H1 (cell line): ENCODE measurements around the gene DCAF8. TPM values are rescaled to one million over a fixed set of nuclear protein-coding genes. Genes with fewer than 3 reads are reported as not detected.

Source experiments
- CTCF ChIA-PET: fragments of 300-600 bp; sonication (Branson Sonifier 250); formaldehyde crosslinking; loops from one replicate; lab custom pipeline; 2021; ENCODE audit not compliant: partially characterized antibody; lab: Charles Lee
- POLR2A ChIA-PET: fragments of 300-600 bp; sonication (Branson Sonifier 250); formaldehyde crosslinking; loops from one replicate; lab custom pipeline; 2021; ENCODE audit warnings: inconsistent platforms; ENCODE audit not compliant: partially characterized antibody; lab: Charles Lee
- DNase-seq, 2 experiments: peaks; one replicate each; pipeline versions ENCODE4 v3.0.0 to v3.0.0-alpha.2; 2010 to 2022; ENCODE audit warnings: low spot score in 2 of 2, low read depth in 1 of 2, mixed read lengths in 1 of 2
- FAIRE-seq: peaks from 2 replicates; lab custom pipeline; 2011; peaks lifted over from hg19 to GRCh38; lab: Jason Lieb, UNC
- H2AFZ ChIP-seq: 2 replicates; pipeline ENCODE4 v1.8.1; 2012; ENCODE audit warnings: low read length, inconsistent platforms
- H2AK5ac ChIP-seq: 2 replicates; pipeline ENCODE4 v1.6.1; 2013; ENCODE audit warnings: low read depth, low read length
- H2BK120ac ChIP-seq: replicated peaks from 2 replicates; pipeline ENCODE3; 2013; ENCODE audit warnings: low read depth, low read length, inconsistent platforms
- H2BK12ac ChIP-seq: 2 replicates; pipeline ENCODE4 v1.6.1; 2013; ENCODE audit warnings: low read depth, low read length
- H2BK15ac ChIP-seq: 2 replicates; pipeline ENCODE4 v1.6.1; 2013; ENCODE audit warnings: low read length
- H2BK20ac ChIP-seq: 2 replicates; pipeline ENCODE4 v1.6.1; 2013; ENCODE audit warnings: low read length
- H2BK5ac ChIP-seq: 2 replicates; pipeline ENCODE4 v1.6.1; 2013; ENCODE audit warnings: low read depth, low read length
- H3K14ac ChIP-seq: 2 replicates; pipeline ENCODE4 v1.6.1; 2013; ENCODE audit warnings: inconsistent platforms; ENCODE audit not compliant: insufficient read length
- H3K18ac ChIP-seq: 2 replicates; pipeline ENCODE4 v1.6.1; 2013; ENCODE audit warnings: low read length; ENCODE audit errors: extremely low read depth
- H3K23ac ChIP-seq: 2 replicates; pipeline ENCODE4 v1.6.1; 2013; ENCODE audit warnings: inconsistent platforms; ENCODE audit not compliant: insufficient read length
- H3K23me2 ChIP-seq: 2 replicates; pipeline ENCODE4 v1.6.1; 2013; ENCODE audit warnings: low read depth, low read length
- H3K27ac ChIP-seq: 2 replicates; pipeline ENCODE4 v1.6.1; 2011; ENCODE audit warnings: low read depth, low read length, inconsistent platforms
- H3K27me3 ChIP-seq, 4 experiments: replicated peaks in 1 of 4; 1 replicate in 1 of 4; 2 replicates in 3 of 4; pipeline versions ENCODE4 v1.6.1 to v1.8.1; 2011 to 2013; ENCODE audit warnings: low read length in 3 of 4, mild to moderate bottlenecking in 3 of 4, inconsistent platforms in 2 of 4, mixed read lengths in 2 of 4, moderate library complexity in 1 of 4; ENCODE audit not compliant: control insufficient read depth in 3 of 4, insufficient read depth in 3 of 4; ENCODE audit errors: extremely low read depth in 1 of 4
- H3K36me3 ChIP-seq, 4 experiments: 2 replicates each; pipeline versions ENCODE4 v1.6.1 to v1.8.1; 2011 to 2013; ENCODE audit warnings: mild to moderate bottlenecking in 4 of 4, low read length in 3 of 4, moderate library complexity in 2 of 4, control low read depth in 1 of 4, inconsistent platforms in 1 of 4; ENCODE audit not compliant: insufficient read depth in 4 of 4, control insufficient read depth in 2 of 4
- H3K4ac ChIP-seq: replicated peaks from 2 replicates; pipeline ENCODE3; 2013; ENCODE audit warnings: low read length, low read depth, mixed read lengths, inconsistent platforms; ENCODE audit not compliant: insufficient read length
- H3K4me1 ChIP-seq, 4 experiments: replicated peaks in 1 of 4; 1 replicate in 1 of 4; 2 replicates in 3 of 4; pipeline versions ENCODE4 v1.6.1 to v1.8.1; 2011 to 2013; ENCODE audit warnings: low read length in 3 of 4, inconsistent platforms in 2 of 4, mixed read lengths in 1 of 4; ENCODE audit not compliant: insufficient read depth in 4 of 4, control insufficient read depth in 3 of 4
- H3K4me2 ChIP-seq, 2 experiments: 2 replicates each; pipeline versions ENCODE4 v1.6.1 to v1.8.1; 2011 to 2013; ENCODE audit warnings: low read depth in 2 of 2, low read length in 2 of 2, control low read depth in 1 of 2, inconsistent platforms in 1 of 2, mild to moderate bottlenecking in 1 of 2; ENCODE audit not compliant: insufficient read depth in 1 of 2
- H3K4me3 ChIP-seq, 4 experiments: fragments of 200-600, 300-600 bp in 1 of 4; sonication (generic), shearing (Covaris generic), sonication (Bioruptor Twin) in 1 of 4; 2 replicates each; pipeline versions ENCODE4 v1.5.1 to v1.8.1; 2011 to 2016; ENCODE audit warnings: low read length in 4 of 4, low read depth in 3 of 4, control low read depth in 2 of 4, inconsistent platforms in 2 of 4, mild to moderate bottlenecking in 2 of 4, mixed read lengths in 1 of 4, moderate library complexity in 1 of 4; ENCODE audit not compliant: insufficient read depth in 2 of 4; ENCODE audit errors: extremely low read depth in 1 of 4
- H3K56ac ChIP-seq: replicated peaks from 2 replicates; pipeline ENCODE3; 2013; ENCODE audit warnings: low read depth, mild to moderate bottlenecking, mixed read lengths, low read length, inconsistent platforms; ENCODE audit not compliant: insufficient read length
- H3K79me1 ChIP-seq: 2 replicates; pipeline ENCODE4 v1.6.1; 2013; ENCODE audit warnings: low read depth, low read length, control low read depth
- H3K79me2 ChIP-seq, 2 experiments: 2 replicates each; pipeline versions ENCODE4 v1.6.1 to v1.8.1; 2012 to 2013; ENCODE audit warnings: low read length in 2 of 2, mild to moderate bottlenecking in 2 of 2, inconsistent platforms in 1 of 2; ENCODE audit not compliant: insufficient read depth in 2 of 2, control insufficient read depth in 1 of 2
- H3K9ac ChIP-seq, 4 experiments: replicated peaks in 1 of 4; 1 replicate in 1 of 4; 2 replicates in 3 of 4; pipeline versions ENCODE4 v1.6.1 to v1.8.1; 2011 to 2013; ENCODE audit warnings: low read depth in 3 of 4, low read length in 3 of 4, control low read depth in 2 of 4, mild to moderate bottlenecking in 2 of 4, moderate library complexity in 2 of 4, inconsistent platforms in 1 of 4; ENCODE audit errors: extremely low read depth in 1 of 4
- H3K9me3 ChIP-seq, 2 experiments: 2 replicates each; pipeline versions ENCODE4 v1.6.1 to v1.8.1; 2012 to 2013; ENCODE audit warnings: mild to moderate bottlenecking in 2 of 2, moderate library complexity in 2 of 2, control low read depth in 1 of 2, inconsistent platforms in 1 of 2, low read depth in 1 of 2, low read length in 1 of 2, mixed read lengths in 1 of 2; ENCODE audit not compliant: insufficient read depth in 2 of 2
- H4K20me1 ChIP-seq, 2 experiments: replicated peaks in 1 of 2; 2 replicates each; pipeline versions ENCODE3 to v1.8.1; 2011 to 2013; ENCODE audit warnings: inconsistent platforms in 2 of 2, low read length in 2 of 2, mild to moderate bottlenecking in 1 of 2; ENCODE audit not compliant: insufficient read depth in 2 of 2, control insufficient read depth in 1 of 2
- H4K5ac ChIP-seq: 2 replicates; pipeline ENCODE4 v1.6.1; 2013; ENCODE audit warnings: low read length, low read depth, mixed read lengths, inconsistent platforms; ENCODE audit not compliant: insufficient read length
- H4K8ac ChIP-seq: 2 replicates; pipeline ENCODE4 v1.8.0; 2013; ENCODE audit warnings: mild to moderate bottlenecking, moderate library complexity, low read length, inconsistent platforms; ENCODE audit not compliant: insufficient read depth; ENCODE audit errors: extremely low read depth
- H4K91ac ChIP-seq: replicated peaks from 2 replicates; pipeline ENCODE3; 2013; ENCODE audit warnings: low read length, mixed read lengths, inconsistent platforms; ENCODE audit not compliant: insufficient read length
- ATF2 ChIP-seq: IDR thresholded peaks from 2 replicates; pipeline ENCODE4 v1.6.1; 2012; ENCODE audit warnings: low read length, inconsistent platforms
- CBX8 ChIP-seq: fragments of 300-800, 300-1000 bp; sonication (generic); IDR thresholded peaks from 2 replicates; pipeline ENCODE4 v1.7.1; 2016; ENCODE audit warnings: low read depth, low read length, borderline replicate concordance
- HDAC6 ChIP-seq: IDR thresholded peaks from one replicate; pipeline ENCODE4 v1.7.1; 2012; ENCODE audit warnings: low read depth, mild to moderate bottlenecking, inconsistent platforms, low read length, moderate library complexity
- KDM1A ChIP-seq: fragments of 200-600, 300-600 bp; sonication (generic); IDR thresholded peaks from 2 replicates; pipeline ENCODE4 v1.7.1; 2016; ENCODE audit warnings: mild to moderate bottlenecking, low read length, borderline replicate concordance
- KDM5A ChIP-seq: fragments of 200-600 bp; IDR thresholded peaks from 2 replicates; pipeline ENCODE4 v1.7.1; 2012; ENCODE audit warnings: mild to moderate bottlenecking, low read length, inconsistent platforms, mixed read lengths
- NRF1 ChIP-seq: IDR thresholded peaks from 2 replicates; pipeline ENCODE4 v1.6.1; 2011; ENCODE audit warnings: mild to moderate bottlenecking, low read depth, low read length, improper control_type of control experiment
- POLR2AphosphoS5 ChIP-seq: IDR thresholded peaks from 2 replicates; pipeline ENCODE4 v1.6.1; 2011; ENCODE audit warnings: low read depth, low read length
- RBBP5 ChIP-seq: IDR thresholded peaks from 2 replicates; pipeline ENCODE4 v1.7.1; 2012; ENCODE audit warnings: low read depth, mild to moderate bottlenecking, inconsistent platforms, low read length, moderate library complexity, borderline replicate concordance
- RXRA ChIP-seq: IDR thresholded peaks from 2 replicates; pipeline ENCODE4 v1.6.1; 2011; ENCODE audit warnings: low read depth, mild to moderate bottlenecking, low read length, moderate library complexity; ENCODE audit not compliant: insufficient read depth
- SIRT6 ChIP-seq: IDR thresholded peaks from one replicate; pipeline ENCODE4 v1.7.1; 2012; ENCODE audit warnings: low read length, inconsistent platforms
- SP2 ChIP-seq: IDR thresholded peaks from 2 replicates; pipeline ENCODE4 v1.6.1; 2012; ENCODE audit warnings: mild to moderate bottlenecking, low read length, inconsistent platforms
- SRF ChIP-seq: IDR thresholded peaks from 2 replicates; pipeline ENCODE4 v1.6.1; 2011; ENCODE audit warnings: mild to moderate bottlenecking, low read depth, low read length, moderate library complexity
- TEAD4 ChIP-seq: IDR thresholded peaks from 2 replicates; pipeline ENCODE4 v1.6.1; 2012; ENCODE audit warnings: low read depth, low read length, inconsistent platforms, mixed read lengths
- YY1 ChIP-seq: IDR thresholded peaks from 2 replicates; pipeline ENCODE4 v1.6.1; 2011; ENCODE audit warnings: low read depth, mild to moderate bottlenecking, low read length
- WGBS, 2 experiments: shearing (Covaris generic) in 1 of 2; methylation state at CpG; one replicate each; pipeline versions ENCODE4 v1.1.6 to v1.1.7; 2013 to 2015; ENCODE audit warnings: low lambda C conversion rate in 2 of 2, mixed read lengths in 2 of 2, inconsistent platforms in 1 of 2, low coverage in 1 of 2, missing lambda C conversion rate in 1 of 2; ENCODE audit not compliant: insufficient replicate concordance in 2 of 2, insufficient coverage in 1 of 2, insufficient read length in 1 of 2; ENCODE audit errors: extremely low coverage in 1 of 2, missing lambda C conversion rate in 1 of 2; 5-methylcytosine and 5-hydroxymethylcytosine counted together
- polyA plus RNA-seq, 7 experiments: library from polyadenylated mRNA; depleted of rRNA in 3 of 7; stranded (reverse) in 5 of 7; unstranded in 2 of 7; fragments of >200 nt in 5 of 7; fragments of 200-250 nt in 2 of 7; gene quantifications; 1 replicate in 5 of 7; 2 replicates in 1 of 7; 4 replicates in 1 of 7; pipeline versions ENCODE4 v1.2.1 to v1.2.3, GENCODE V29; 2011 to 2013; ENCODE audit warnings: missing spikeins in 2 of 7, mixed read lengths in 2 of 7
- total RNA-seq: library from RNA; stranded (reverse); fragmentation: NEBNext Ultra II Directional; extraction: Animal tissue kit (Norgen Biotek cat#: 25700); gene quantifications from 2 replicates; pipeline ENCODE4 v1.2.1, GENCODE V29; 2021

The DCAF8 gene
- total and polyA plus RNA-seq, 2 of the 8 experiments (the other 6 are each of a cell fraction or from before 2014, with no cell fraction given) = 68.2 to 110 TPM

GRCh38 chr1:160244209-160244608 is 18.1 kb downstream of the DCAF8 start:
- H4K20me1 ChIP-seq = peaks cover 2 to 5% of the 10 kb centered on the region in 2 experiments
- H4K91ac ChIP-seq = no peak overlapping the region
- DNase-seq (no peak), FAIRE-seq (no peak)
- H2BK15ac ChIP-seq = no peak overlapping the region
- H3K79me2 ChIP-seq = peaks cover 0 to 52% of the 10 kb centered on the region in 2 experiments; a peak in 2 of 4 replicates
- H2AK5ac ChIP-seq = no peak overlapping the region
- H3K9ac ChIP-seq = no peak overlapping the region
- H3K56ac ChIP-seq = no peak overlapping the region
- no peak overlapping the region for H3K4ac ChIP-seq
- H3K27ac ChIP-seq = no peak overlapping the region
- no peaks in the 10 kb centered on the region; the same call in 1 of the 2 replicates for H3K23me2 ChIP-seq
- H4K5ac ChIP-seq = no peak overlapping the region
- CTCF ChIA-PET = interaction anchor here (1.0 to 4.6 kb wide), 15 partner anchors 11 to 198 kb away, joined by 3 to 24 read pairs (median 4); no protein-coding TSS in a partner anchor
- no peak overlapping the region for H4K8ac ChIP-seq
- no peak overlapping the region for H2BK20ac ChIP-seq
- H3K79me1 ChIP-seq = no peaks in the 10 kb centered on the region
- POLR2A ChIA-PET = interaction anchor here (0.7 to 2.1 kb wide), 12 partner anchors 8 to 63 kb away, joined by 3 to 8 read pairs (median 3); partner anchors contain the start of gene DCAF8
- H2AFZ ChIP-seq = no peak overlapping the region
- 90% methylated on average over 1 of the region's 1 CpG; no CpG with 5 or more reads in 1 of the 2 experiments for WGBS, 2 experiments
- H3K27me3 ChIP-seq = no peaks in the 10 kb centered on the region
- H2BK120ac ChIP-seq = no peak overlapping the region
- H2BK5ac ChIP-seq = no peak overlapping the region
- peaks cover 3 to 34% (median 17%) of the 10 kb centered on the region in 4 experiments for H3K36me3 ChIP-seq
- H3K23ac ChIP-seq = no peak overlapping the region
- H3K4me3 ChIP-seq = no peak overlapping the region
- no peak overlapping the region for H3K14ac ChIP-seq
- no peak overlapping the region for H3K4me2 ChIP-seq
- H3K4me1 ChIP-seq = no peaks in the 10 kb centered on the region
- H3K18ac ChIP-seq = no peak overlapping the region
- no peaks in the 10 kb centered on the region for H3K9me3 ChIP-seq
- H2BK12ac ChIP-seq = no peak overlapping the region
- TF ChIP-seq SP2 = no peak
- no peak for TF ChIP-seq KDM5A
- TF ChIP-seq RXRA = no peak
- TF ChIP-seq YY1 = no peak
- TF ChIP-seq NRF1 = no peak
- TF ChIP-seq HDAC6 = no peak
- TF ChIP-seq SRF = no peak
- no peak for TF ChIP-seq SIRT6
- no peak for TF ChIP-seq ATF2
- TF ChIP-seq KDM1A = no peak
- no peak for TF ChIP-seq POLR2AphosphoS5
- no peak for TF ChIP-seq RBBP5
- TF ChIP-seq TEAD4 = no peak
- TF ChIP-seq CBX8 = no peak
